HuH-7.5 (cell line): ENCODE results near the gene PSD2.
"Not testable (repeated sequence)": the region's sequence is repeated elsewhere in the genome, so short reads cannot be mapped to it uniquely, and the experiment has no call there.

Experiments used
- DNase-seq: peaks from one replicate; pipeline ENCODE4 v3.0.0; 2011; ENCODE audit warnings: low spot score

The PSD2 gene

DNA sequence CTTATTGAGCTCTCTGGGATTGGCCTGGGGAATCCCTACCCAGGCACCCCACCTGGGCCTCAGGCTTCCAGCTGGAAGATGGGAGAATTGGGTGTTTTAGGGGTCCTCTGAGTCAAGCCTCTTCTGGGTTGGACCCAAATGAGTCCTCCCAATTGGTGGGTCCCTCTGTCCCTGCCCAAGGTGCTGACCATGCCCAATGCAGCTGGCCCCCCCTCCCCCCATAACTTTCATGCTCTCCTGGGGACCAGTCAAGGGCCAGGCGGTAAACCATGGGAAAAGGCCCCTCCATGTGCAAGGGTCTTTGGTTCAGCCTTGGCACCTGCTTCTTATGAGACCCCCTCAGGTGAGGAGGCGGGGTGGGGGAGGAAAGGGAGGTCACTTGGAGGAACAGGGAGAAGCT, 3.4 kb upstream of the PSD2 start:
- no peak for DNase-seq

DNA sequence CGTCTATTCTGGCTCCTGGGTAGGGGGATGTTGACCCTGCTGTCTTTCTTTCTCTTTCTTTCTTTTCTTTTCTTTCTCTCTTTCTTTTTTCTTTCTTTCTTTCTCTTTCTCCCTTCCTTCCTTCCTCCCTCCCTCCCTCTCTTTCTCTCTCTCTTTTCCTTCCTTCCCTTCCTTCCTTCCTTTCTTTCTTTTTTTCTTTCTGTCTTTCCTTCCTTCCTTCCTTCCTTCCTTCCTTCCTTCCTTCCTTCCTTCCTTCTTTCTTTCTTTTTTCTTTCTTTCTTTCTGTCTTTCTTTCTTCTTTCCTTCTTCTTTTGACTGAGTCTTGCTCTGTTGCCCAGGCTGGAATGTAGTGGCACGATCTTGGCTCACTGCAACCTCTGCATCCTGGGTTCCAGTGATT, 3.0 kb upstream of the PSD2 start:
- not testable (repeated sequence) for DNase-seq

DNA sequence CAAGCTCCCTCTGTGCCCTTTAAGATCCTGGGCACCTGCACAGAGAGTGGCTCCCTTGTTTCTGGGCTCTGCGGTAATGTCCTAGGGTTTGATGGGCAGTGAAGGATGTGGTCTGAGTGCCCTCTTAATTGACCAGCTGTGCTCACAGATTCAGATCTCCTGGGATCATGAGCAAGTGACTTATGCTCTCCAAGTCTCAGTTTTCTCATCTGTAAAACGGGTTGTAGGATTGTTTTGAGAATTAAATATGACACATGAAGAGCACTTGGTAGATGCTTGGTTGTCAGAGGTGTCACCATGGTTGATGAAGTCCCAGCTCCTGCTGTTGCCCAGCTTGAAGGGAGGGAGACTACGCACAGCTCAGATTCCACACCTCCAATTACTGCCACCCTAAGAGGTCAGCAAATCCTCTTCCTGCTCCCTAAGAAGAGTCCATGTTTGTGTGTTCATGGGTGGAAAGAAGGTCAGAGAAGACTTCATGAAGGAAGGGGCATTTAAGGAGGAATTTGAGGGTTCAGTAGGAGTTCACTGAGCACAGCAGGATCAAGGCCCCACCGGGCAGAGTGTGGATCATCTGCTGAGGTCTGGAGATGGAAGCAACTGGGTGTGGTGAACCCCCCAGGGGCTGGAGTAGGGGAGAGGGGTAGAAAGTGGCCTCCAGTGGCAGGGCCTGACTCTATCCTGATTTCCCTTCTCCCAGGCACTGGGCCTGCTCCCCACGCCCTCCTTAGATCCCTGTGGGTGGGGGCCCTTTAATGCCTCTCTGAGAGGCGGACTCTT, 1.4 kb upstream of the PSD2 start:
- no peak for DNase-seq

DNA sequence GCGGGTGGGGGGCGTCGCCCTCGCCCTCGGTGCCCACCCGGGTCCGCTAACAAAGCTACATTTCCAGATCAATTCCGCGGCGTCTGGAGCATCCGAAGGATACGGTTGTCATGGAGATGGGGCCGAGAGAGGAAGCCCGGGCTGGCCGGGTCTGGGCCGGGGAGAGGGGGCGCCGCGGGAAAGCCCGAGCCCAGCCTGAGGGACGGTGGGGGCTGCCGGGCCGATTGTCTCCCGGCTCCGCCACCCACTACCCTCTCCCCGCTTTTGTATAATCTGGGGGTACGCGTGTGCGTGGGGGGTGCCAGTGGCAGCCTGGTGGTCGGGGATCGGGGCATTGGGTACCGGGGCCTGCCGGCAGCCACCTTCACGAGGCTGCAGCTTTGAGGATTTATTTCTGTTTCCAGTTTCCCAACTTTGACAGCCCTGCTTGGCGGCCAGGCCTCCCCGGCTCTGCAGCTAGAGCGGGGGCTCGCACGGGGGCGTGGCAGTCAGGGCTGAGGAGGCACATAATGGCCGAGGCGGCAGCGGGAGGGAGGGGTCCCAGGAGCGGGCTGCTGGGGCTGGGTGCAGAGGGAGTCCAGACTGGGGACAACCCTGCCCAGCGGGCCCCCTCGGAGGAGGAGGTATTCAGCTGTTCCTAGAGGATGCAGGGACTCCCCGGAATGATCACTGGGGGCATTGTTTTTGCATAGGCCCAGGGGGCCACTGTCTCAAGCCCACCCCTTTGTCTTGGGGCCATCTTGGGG, 626 bp downstream of the PSD2 start:
- no peak for DNase-seq

DNA sequence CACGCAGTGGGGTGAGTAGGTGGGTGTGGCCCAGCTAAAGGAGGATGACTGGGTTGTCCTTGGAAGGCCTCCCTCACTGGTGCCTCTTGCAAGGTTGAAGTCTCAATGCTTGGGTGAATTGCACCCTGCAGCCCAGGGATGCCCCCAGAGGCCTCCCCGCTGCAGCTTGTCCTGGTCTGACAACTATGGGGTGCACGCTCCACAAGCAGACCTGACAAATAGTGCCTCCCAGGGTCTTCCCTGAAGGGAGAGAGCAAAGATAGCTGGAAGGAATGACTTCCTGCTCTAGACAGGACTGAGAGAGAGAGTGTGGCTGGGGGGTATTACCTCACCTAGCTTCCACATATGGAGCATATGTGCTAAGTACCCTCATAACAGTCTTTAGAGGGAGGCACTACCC, 1.7 kb downstream of the PSD2 start:
- no peak for DNase-seq

DNA sequence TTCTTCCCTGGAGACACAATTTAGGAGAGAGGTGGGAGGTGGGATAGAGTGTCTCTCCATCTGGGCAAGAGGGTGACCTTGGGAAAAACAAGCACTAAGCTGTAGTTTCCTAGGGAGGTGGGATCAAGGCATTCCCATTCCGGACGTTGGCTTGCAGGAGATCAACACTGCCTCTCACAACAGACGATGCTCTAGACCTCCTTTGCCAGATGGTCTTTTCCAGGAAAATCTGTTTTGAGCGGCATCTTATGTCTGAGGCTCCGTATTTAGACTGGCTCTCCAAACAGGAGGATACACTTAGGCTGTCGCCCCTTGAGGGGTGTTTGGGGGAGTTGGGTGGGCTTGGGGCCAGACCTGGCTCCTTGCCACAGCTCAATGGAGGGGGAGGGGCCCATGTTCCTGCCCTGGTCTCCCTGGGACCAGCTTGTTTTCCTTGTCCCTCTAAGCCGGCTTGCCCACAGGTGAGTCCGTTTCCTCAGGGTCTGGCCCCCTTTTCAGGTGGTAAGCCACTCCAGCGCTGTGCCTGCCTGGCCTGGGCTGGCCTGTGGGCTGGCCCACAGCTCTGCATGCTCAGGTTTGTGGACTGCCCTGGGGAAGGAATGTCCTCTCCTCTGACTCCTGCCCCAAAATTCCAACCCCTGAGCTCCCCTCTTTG, 2.4 kb downstream of the PSD2 start:
- DNase-seq: no peak

DNA sequence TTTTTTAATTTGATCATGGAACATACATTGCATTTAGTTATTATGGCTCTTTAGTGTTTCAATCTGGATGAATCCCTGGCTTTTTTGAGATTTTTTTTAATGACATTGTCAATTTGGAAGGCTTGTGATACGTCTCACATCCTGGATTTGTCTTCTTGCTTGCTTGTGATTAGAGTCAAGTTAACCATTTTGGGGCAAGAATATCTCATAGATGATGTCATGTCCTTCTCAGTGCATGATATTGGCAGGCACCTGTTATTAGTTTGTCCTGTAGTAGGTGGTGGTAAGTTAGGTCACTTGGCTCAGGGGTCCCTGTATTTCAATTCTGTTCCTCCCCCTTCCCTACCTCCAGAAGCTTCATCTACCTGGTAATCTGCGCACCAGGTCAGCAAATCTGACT, 3.3 kb downstream of the PSD2 start:
- DNase-seq: no peak

DNA sequence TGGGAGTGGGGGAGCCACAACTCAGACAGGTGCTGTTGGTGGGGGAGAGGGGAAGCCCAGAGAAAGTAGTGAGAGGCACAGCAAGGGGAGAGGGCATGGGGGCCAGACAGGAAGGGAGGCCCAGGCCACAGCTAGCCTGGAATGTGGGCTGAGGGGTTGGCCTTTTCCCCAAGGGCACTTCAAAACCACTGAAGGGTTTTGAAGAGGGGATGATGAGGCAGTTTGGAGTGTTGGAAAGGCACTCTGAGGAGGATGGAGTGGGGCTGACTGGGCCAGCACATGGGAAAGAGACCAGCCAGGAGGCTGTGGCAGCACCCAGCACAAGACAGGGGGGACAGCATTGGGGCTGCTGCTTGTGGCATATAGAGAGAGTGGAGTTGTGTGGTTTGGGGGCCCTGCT, 3.8 kb downstream of the PSD2 start:
- no peak for DNase-seq

DNA sequence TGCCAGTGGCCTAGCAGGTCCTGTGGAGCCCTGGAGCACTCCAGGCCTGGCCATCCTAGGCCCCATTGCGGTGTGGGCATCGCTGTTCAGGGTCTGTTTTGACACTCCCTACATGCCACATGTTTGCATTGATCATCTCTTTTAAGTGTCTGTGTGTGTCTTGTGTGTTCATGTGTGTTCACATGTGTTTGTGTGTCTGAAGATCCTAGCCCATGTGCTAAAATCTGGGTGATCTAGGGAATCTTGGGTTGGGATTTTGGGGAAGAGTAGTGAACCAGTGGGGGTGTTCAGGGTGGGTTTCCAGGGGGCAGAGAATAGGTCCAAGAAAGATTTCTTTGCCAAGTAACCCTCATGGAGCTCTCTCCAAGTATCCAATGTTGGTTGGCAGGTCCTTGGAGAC, 8.4 kb downstream of the PSD2 start:
- no peak for DNase-seq

DNA sequence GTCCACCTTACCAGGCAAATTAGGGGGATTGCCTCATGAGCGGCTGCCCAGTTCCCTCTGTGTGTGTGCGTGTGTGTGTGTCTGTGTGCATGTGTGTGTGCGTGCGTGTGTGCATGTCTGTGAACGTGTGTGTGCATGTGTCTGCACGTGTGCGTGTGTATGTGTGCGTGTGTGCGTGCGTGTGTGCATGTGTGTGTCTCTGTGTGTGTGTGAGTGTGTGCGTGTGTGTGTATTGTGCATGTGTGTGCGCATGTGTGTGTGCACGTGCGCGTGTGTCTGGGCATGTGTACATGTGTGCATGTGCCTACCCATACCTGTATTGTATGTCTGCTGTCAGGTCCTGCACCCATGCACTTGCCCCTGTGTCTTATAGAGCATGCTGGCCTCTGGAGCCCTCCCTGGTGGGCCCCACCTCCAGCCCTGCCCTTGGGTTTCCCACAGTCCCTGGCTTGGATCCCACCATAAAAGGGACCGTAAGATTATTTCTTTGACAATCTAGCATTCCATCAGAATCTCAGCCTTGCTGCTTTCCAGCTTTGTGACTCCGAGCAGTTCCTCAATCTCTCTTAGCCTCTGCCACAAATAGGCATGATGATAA, 9.3 kb downstream of the PSD2 start:
- DNase-seq: no peak

DNA sequence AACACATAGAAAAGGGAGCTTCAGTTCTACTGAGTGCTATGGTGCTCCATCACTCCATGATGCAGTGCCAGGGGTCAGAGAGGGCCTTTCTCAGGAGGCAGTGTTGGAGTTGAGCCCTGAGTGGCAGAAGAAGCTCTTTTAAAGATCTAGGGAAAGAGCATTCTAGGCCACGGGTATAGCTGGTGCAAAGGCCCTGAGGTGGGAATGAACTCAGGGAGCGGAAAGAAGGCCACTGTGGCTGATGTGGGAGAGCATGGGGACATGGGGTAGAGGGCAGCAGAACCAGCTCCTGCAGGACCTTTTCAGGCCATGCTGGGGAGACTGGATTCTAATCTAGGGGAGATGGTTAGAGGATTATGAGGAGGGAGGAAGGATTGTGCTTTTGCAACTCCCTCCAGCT, 9.9 kb downstream of the PSD2 start:
- no peak for DNase-seq

DNA sequence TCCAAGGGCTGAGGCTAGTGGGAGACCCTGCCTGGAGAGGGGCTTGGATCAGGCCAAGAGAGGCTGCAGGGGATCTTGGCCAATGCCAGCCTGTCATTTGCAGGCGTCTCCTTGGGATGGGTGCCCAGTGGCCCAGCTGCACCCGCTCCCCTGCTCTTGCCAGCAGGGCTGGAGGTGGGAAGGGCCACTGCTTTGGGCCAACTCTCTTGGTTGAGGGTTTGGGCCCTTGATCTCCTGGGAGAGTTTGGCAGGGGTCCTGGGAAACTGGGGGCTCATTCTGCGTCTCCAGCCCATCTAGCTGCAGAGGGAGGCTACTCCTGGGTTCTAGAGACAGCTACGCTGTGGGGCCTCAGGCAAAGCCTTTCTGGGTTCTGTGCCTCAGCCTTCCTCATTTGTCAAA, 10.5 kb downstream of the PSD2 start:
- no peak for DNase-seq

DNA sequence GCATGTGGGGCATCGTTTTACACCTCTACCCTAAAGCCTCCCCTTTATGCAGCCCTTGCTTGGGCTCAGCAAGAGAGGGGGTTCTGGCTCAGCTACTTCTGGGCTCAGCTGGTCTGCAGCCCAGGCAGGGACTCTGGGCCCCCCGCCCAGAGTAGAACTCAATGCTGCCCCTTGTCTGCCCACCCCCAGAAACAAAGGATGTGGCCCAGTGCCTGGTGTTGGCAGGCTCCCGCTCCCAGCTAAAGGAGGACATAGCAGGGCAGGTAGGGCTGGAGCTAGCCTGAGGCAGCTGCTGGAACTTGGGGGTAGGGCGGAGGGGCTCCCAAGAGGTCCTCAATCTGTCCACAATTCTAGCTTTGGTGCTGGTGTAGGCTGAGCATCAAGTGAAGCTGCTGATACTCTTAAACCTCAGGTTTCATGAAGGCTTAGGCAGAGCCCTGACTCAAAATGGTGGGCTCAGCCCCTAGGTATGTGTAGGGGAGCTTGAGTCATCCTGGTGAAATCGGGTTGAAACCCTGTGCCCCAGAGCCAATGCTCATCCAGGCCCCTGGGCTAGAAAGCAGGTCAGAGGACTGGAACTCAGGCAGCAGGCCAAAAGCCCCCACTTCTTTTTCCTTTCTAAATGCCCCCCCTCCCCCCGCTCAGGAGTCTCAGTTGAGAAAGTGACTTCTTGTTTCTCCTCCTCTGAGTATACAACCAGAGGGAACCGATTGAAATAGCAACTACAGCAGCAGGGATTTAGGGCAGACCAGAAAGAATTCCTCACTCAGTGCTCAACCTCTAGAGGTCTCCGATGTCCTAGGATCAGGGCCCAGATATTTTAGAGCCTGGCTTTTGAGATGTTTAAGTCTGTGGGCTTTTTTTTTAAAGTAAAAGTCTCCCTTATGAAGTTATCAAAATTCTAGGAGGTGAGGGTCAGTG, 11.4 kb downstream of the PSD2 start:
- DNase-seq: no peak

DNA sequence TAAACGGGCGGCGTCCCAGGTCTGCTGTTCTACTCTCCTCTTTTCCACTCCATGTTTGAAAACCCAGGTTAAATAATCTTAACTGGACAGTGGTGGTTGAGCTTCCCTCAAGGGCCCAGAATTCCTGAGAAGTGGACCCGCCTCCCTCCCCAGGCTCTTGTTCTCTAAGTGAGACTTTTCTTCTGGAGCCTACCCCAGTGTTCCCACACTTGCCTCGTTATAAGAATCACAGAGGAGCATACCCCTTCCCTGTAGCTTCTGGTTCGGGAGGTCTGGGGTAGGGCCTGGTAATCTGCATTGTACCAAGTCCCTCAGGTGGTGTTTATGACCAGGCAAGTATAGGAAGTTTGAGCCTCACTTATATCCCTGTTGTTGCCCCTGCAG, 12.0 kb downstream of the PSD2 start:
- no peak for DNase-seq

DNA sequence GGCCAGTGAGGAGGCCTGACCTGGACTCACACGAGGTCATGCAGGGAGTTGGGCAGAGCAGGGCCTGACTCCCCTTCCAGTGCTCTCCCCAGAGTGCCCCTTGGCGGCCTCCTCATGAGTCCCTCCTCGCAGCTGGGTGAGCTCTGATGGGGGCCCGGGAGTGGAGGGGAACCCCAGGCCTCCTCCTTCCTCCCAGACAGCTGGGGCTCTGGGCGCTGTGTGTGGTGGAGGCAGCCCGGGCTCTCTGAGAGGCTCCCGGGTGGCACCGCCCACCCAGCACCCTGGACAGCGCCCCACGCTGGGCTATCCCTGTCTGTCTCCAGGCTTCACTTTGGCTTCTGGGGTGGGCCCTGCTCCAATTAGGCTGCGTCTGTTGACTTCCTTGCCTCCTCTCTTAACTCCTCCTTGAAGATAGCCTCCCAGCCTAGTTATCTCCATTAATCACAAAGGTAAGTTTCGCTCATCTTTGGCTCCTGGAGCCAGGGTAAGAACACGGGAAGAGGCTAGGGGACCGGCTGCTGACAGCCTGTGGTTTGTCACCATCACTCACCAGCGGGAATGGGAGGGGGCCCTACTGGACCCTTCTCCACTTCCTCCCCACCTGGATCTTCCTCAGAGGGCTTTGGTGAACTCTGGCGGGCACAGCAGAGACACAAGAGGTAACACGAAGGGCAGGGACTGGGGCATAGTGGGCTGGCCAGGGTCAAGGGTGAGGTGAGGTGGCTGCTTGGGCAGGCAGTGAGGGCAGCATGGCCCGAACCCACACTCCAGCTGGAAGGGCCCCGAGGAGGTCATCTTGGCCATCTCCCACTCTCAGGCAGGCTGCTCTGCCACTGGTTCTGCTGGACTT, 13.1 kb downstream of the PSD2 start:
- no peak for DNase-seq

DNA sequence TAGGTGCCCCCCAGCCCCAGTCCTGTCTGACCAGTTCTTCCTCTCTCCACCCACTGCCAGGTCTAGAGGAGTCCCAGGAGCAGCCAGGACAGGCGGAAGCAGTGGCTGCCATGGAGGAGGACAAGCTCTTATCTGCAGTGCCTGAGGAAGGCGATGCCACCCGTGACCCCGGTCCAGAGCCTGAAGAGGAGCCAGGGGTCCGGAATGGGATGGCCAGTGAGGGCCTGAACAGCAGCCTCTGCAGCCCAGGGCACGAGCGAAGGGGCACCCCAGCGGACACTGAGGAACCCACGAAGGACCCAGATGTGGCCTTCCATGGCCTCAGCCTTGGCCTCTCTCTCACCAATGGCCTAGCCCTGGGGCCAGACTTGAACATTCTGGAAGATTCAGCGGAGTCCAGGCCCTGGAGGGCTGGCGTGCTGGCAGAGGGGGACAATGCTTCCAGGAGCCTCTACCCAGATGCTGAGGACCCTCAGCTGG, 13.8 kb downstream of the PSD2 start:
- DNase-seq: no peak

DNA sequence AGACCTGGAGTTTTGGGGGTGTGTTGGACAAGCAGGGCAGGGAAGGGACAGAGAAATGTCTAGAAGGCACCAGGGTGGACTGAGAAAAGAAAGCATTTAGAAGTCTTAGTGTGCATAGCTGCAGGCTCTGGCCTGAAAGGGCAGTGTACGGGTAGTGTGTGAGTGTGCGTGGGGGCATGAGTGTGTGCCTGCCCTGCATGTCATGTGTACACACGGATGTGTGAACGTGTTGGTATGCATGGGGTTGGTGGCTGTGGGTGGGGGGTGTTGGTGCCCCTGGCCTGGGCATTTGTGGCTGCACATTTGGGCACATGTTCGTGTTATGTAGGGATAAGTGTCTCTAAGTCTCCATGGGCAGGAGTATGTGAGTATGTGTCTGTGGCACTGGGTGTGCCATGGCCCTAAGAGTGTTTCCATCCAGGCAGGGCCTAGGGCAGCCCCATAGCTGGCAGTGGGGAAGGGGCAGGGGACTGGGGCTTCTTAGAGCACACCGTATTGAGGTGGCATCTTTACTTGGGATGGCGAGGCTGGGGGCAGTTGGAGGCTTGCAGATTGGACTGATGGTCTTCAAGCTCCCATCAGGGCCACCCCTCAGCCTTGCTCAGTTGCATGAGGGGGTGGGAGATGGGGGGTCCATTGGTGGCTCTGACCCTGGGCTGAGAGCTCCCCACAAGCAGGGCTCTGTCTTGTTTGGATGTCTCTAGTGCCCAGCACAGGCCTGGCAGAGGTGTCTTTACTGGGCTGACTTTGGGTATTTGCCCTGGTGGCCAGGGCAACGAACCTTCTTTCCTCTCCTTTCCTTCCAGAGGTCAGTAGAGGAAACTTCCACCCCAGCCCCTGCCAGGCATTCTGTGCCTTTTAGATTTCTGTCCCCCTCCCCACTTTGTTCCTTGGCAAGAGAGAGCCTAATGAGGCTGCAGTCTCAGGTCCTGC, 15.0 kb downstream of the PSD2 start:
- DNase-seq: no peak

DNA sequence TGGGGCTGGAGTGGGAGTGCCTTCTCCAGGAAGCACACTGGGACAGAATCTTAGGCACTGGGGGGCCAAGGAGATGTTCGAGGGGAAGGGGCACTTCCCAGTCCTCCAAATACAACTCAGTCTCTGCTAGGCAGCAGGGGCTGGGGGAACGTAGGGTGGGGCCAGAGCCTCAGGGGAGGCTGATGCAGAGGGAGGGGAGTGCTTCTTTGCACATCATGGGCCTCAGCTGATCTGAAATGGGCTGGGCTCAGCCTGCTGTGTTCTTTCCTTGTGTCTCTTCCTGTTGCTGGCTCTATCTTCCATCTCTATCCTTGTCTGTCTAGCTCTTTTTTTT, 15.6 kb downstream of the PSD2 start:
- no peak for DNase-seq

DNA sequence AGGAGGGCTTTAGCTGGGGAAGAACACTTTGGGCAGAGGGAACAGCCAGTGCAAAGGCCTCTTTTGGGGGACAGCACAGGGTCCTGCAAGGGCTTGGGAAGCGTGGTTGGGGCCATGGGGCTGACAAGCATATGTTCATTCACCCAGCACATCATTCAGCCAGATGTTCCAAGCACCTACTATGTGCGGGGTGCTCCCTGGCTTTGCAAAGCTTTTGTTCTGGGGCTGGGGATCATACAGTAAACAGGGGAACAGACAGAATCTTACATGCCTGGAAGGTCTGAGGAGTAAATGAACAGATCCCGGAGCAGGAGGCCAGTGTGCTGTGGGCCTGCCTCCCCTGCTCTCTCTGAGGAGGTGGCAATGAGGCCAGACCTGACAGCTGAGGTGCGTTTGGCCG, 16.7 kb downstream of the PSD2 start:
- no peak for DNase-seq
